Measurements from ENCODE around the gene LRMDA. TPM values are rescaled to one million over a fixed set of nuclear protein-coding genes. Genes with fewer than 3 reads are reported as not detected.

Gene LRMDA
- total and polyA plus RNA-seq, 2 of the 13 experiments (the other 11 are each of a cell fraction or from before 2014, with no cell fraction given) = 13.4 to 22.0 TPM

DNA sequence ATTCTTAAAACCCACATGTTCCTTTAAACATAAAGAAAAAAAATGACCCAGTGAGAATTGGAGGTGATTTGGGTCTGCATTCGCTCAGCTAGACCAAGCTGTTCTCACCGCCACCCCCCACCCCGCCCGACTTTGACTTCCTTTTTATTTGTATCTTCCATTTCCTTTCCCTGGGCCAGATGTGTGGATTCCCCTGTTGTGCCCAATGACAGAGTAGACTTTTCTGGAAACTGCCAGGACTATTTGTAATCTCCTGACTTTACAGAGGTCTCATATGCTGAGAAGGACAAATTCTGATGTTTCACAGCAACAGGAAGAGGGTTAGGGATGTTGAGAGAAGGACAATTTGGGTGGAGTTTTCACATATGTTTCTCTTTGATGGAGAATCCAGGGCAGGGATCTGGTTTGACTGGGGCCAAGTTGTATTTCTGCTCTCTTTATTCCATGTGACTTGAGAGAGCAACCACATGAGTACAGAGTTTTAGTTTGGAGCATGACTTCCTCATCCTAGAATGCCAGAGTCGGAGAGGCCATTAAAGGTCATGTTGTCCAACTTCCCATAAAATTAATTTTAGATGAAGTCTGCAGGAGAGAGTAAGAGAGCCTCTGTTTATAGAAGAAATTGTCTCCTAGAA, 1023.2 kb downstream of the LRMDA start:
- no peak overlapping the region for H3K4me3 ChIP-seq (replicated peaks in 1 of 3; ENCODE audit: insufficient read depth in 1 of 3, low read depth in 2 of 3, low read length in 3 of 3)
- ChIA-PET POLR2A (no interaction called here), CTCF (ENCODE audit: low intra/inter-chr PET ratio, low total read pairs) (no interaction called here)
- BruUV-seq (replicated peaks) = no TSS peak
- H3K36me3 ChIP-seq (replicated peaks in 1 of 2; ENCODE audit: control insufficient read depth in 1 of 2, insufficient read depth in 2 of 2, low read length in 2 of 2) = no peaks in the 10 kb centered on the region
- no peak overlapping the region for H2AFZ ChIP-seq (ENCODE audit: low read length)
- 76% methylated on average over 5 of the region's 5 CpGs for WGBS (ENCODE audit: low lambda C conversion rate)
- no peaks in the 10 kb centered on the region for H4K20me1 ChIP-seq (ENCODE audit: insufficient read depth, low read length)
- H3K4me1 ChIP-seq (ENCODE audit: insufficient read depth, low read length) = no peaks in the 10 kb centered on the region
- in situ Hi-C loops (cut with HindIII; ENCODE audit: extremely low pct_ligation_motif_present, low pct_unique_long_range_greater_than_20kb) (no loop called here), intact Hi-C loops (cut with micrococcal nuclease; ENCODE audit: unreplicated experiment) (no loop called here)
- H3K9ac ChIP-seq (ENCODE audit: insufficient read depth, low read depth, low read length) = no peak overlapping the region
- no peak for TF ChIP-seq ZKSCAN8 (CRISPR knock-in tag; IDR thresholded peaks at IDR 0.05; ENCODE audit: borderline replicate concordance)
- H3K27me3 ChIP-seq (ENCODE audit: control insufficient read depth in 1 of 2, insufficient read depth in 2 of 2, low read length in 2 of 2) = no peaks in the 10 kb centered on the region
- H3K4me2 ChIP-seq (ENCODE audit: low read depth, low read length) = no peak overlapping the region
- no peak overlapping the region for H3K27ac ChIP-seq (ENCODE audit: extremely low read length, insufficient read depth, low read length)
- FAIRE-seq (no peak), DNase-seq (ENCODE audit: low spot score) (no peak), ATAC-seq (no peak)
- H3K9me3 ChIP-seq (ENCODE audit: low read length) = no peaks in the 10 kb centered on the region
- H3K79me2 ChIP-seq (ENCODE audit: insufficient read depth, low read length) = no peaks in the 10 kb centered on the region

DNA sequence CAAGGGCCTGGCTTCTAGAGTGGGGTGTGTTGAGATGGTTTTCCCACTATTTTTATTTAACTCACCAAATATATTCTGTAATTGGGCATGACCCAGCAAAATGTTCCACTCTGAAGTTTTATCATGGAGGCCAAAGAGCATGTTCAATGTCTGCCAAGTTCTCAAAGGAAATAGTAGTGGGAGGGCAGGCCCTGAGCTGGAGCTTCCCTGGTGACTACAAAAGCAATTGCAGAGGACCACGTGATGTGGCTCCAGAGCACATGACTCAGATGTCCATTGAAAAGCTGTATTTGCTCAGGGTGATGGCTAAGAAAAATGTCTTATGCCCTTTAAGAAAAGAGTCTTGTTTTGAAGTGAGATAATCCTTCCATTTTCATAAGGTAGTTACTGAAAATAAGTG, 1024.8 kb downstream of the LRMDA start:
- FAIRE-seq = no peak
- H3K27me3 ChIP-seq (ENCODE audit: control insufficient read depth in 1 of 2, insufficient read depth in 2 of 2, low read length in 2 of 2) = no peaks in the 10 kb centered on the region
- in situ Hi-C loops (cut with HindIII; ENCODE audit: extremely low pct_ligation_motif_present, low pct_unique_long_range_greater_than_20kb) (no loop called here), intact Hi-C loops (cut with micrococcal nuclease; ENCODE audit: unreplicated experiment) (no loop called here)
- ATAC-seq = no peak
- H4K20me1 ChIP-seq (ENCODE audit: insufficient read depth, low read length) = no peaks in the 10 kb centered on the region
- no peaks in the 10 kb centered on the region for H3K9me3 ChIP-seq (ENCODE audit: low read length)
- no peak overlapping the region for H3K4me3 ChIP-seq (replicated peaks in 1 of 3; ENCODE audit: insufficient read depth in 1 of 3, low read depth in 2 of 3, low read length in 3 of 3)
- no peak overlapping the region for H3K4me2 ChIP-seq (ENCODE audit: low read depth, low read length)
- no peak overlapping the region for H2AFZ ChIP-seq (ENCODE audit: low read length)
- no TSS peak for BruUV-seq (replicated peaks)
- TF ChIP-seq, protein P1, sequence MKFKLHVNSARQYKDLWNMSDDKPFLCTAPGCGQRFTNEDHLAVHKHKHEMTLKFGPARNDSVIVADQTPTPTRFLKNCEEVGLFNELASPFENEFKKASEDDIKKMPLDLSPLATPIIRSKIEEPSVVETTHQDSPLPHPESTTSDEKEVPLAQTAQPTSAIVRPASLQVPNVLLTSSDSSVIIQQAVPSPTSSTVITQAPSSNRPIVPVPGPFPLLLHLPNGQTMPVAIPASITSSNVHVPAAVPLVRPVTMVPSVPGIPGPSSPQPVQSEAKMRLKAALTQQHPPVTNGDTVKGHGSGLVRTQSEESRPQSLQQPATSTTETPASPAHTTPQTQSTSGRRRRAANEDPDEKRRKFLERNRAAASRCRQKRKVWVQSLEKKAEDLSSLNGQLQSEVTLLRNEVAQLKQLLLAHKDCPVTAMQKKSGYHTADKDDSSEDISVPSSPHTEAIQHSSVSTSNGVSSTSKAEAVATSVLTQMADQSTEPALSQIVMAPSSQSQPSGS (CRISPR knock-in tag; IDR thresholded peaks at IDR 0.05) = no peak
- no peak for TF ChIP-seq SIN3B (IDR thresholded peaks at IDR 0.05; ENCODE audit: low read length)
- TF ChIP-seq, protein P2, sequence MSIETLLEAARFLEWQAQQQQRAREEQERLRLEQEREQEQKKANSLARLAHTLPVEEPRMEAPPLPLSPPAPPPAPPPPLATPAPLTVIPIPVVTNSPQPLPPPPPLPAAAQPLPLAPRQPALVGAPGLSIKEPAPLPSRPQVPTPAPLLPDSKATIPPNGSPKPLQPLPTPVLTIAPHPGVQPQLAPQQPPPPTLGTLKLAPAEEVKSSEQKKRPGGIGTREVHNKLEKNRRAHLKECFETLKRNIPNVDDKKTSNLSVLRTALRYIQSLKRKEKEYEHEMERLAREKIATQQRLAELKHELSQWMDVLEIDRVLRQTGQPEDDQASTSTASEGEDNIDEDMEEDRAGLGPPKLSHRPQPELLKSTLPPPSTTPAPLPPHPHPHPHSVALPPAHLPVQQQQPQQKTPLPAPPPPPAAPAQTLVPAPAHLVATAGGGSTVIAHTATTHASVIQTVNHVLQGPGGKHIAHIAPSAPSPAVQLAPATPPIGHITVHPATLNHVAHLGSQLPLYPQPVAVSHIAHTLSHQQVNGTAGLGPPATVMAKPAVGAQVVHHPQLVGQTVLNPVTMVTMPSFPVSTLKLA (IDR thresholded peaks at IDR 0.05) = peak; percentile 63
- no peak overlapping the region for H3K27ac ChIP-seq (ENCODE audit: extremely low read length, insufficient read depth, low read length)
- no peaks in the 10 kb centered on the region for H3K79me2 ChIP-seq (ENCODE audit: insufficient read depth, low read length)
- no peak for DNase-seq (ENCODE audit: low spot score)
- ChIA-PET CTCF (ENCODE audit: low intra/inter-chr PET ratio, low total read pairs) (no interaction called here), POLR2A (no interaction called here)
- H3K36me3 ChIP-seq (replicated peaks in 1 of 2; ENCODE audit: control insufficient read depth in 1 of 2, insufficient read depth in 2 of 2, low read length in 2 of 2) = no peaks in the 10 kb centered on the region
- WGBS (ENCODE audit: low lambda C conversion rate) = 10% methylated on average over 1 of the region's 1 CpG
- no peak overlapping the region for H3K9ac ChIP-seq (ENCODE audit: insufficient read depth, low read depth, low read length)
- H3K4me1 ChIP-seq (ENCODE audit: insufficient read depth, low read length) = peaks cover 12% of the 10 kb centered on the region

All from HepG2 (cell line).